Measurements from ENCODE around the gene TMPO.
"Not testable (repeated sequence)": the region's sequence is repeated elsewhere in the genome, so short reads cannot be mapped to it uniquely, and the experiment has no call there.

GRCh38 chr12:98501266-98501629, 14.1 kb upstream of the TMPO start:
- not testable (repeated sequence) for TF ChIP-seq CTCF, POLR2A (IDR thresholded peaks at IDR 0.05)

All from Peyer's patch (tissue), 4 donors.